ENCODE data around the gene COLGALT1.
"Not testable (repeated sequence)": the region's sequence is repeated elsewhere in the genome, so short reads cannot be mapped to it uniquely, and the experiment has no call there.

Gene COLGALT1

GRCh38 chr19:17532116-17532515 lies 23.3 kb upstream of the COLGALT1 start:
- DNase-seq (ENCODE audit: low read depth, low spot score) = no peak
- H3K27ac ChIP-seq = no peak overlapping the region

DNA sequence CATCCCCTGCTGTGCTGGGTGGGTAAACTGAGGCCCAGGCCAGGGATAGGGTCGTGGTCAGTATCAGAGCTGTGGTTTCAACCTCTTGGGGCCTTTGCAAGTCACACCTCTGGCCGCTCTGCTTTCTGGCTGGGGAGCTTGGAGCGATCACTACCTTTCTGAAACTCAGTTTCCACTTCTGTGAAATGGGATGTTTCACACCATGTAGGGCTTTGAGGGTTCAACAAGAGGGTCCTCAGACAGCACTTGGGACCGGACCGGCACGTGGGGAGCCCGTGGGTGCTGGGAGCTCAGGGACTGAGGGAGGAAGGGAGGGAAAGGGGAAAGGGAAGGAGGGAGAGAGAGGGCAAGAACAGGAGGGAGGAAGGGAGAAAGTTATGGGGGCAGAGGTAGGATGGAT lies 22.9 kb upstream of the COLGALT1 start:
- H3K27ac ChIP-seq = no peak overlapping the region
- no peak for DNase-seq (ENCODE audit: low read depth, low spot score)

- H3K27ac ChIP-seq = no peak overlapping the region
- DNase-seq (ENCODE audit: low read depth, low spot score) = no peak
These were observed 20.7 kb upstream of the COLGALT1 start for GRCh38 chr19:17534767-17535166.

DNA sequence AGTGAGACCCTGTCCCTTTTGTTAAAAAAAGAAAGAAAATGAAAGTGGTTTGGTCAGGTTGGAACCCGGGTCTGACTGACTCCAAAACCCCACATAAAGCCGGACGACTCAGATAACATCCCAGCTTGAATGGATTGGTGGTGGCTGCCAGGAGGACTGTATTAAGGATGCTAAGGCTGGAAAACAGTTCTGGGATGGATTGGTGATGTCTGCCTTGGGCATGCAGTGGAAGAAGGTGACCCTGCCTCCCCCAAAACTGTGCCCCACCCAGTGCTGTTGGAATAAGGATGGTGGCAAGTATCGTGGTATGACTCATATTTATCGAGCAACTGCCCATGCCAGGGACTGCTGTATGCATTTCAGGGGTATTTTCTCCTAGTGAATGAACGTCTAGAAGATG lies 18.5 kb upstream of the COLGALT1 start:
- no peak for DNase-seq (ENCODE audit: low read depth, low spot score)
- no peak overlapping the region for H3K27ac ChIP-seq

GRCh38 chr19:17538684-17539237 lies 16.7 kb upstream of the COLGALT1 start:
- H3K27ac ChIP-seq = no peak overlapping the region

GRCh38 chr19:17539238-17540117 lies 16.0 kb upstream of the COLGALT1 start:
- no peak overlapping the region for H3K27ac ChIP-seq
- peak; percentile 44 for DNase-seq (ENCODE audit: low read depth, low spot score)

More at GRCh38 chr19:17538684-17539237, 16.7 kb upstream of the COLGALT1 start:
- DNase-seq (ENCODE audit: low read depth, low spot score) = no peak

- DNase-seq (ENCODE audit: low read depth, low spot score) = no peak
- H3K27ac ChIP-seq = no peak overlapping the region
These were observed 15.3 kb upstream of the COLGALT1 start for GRCh38 chr19:17540174-17540573.

DNA sequence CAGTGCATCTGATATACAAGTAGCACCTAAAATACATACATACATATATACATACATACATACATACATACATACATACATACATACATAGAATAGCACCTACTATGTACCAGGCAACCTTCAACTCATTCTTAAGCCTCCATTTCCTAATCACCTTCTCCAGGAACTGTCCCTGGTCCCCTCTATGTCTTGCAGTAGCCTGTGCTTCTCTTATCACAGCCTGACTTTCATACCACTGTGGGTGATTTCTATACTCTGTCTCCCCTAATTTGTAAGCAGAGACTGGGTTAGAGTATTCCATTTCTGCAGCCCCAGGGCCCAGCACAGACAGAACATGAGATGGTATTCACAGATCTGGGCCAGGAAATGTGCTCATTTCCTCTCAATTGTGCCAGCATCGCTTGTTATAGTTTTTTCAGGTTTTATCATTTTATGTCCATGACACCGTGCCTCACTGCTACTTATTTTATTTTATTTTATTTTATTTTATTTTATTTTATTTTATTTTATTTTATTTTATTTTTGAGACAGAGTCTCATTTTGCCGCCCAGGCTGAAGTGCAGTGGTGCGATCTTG lies 14.2 kb upstream of the COLGALT1 start:
- H3K27ac ChIP-seq = no peak overlapping the region

GRCh38 chr19:17542042-17542441 lies 13.4 kb upstream of the COLGALT1 start:
- no peak overlapping the region for H3K27ac ChIP-seq
- no peak for DNase-seq (ENCODE audit: low read depth, low spot score)

More for the DNA sequence above, 14.2 kb upstream of the COLGALT1 start:
- DNase-seq (ENCODE audit: low read depth, low spot score) = no peak

- no peak for DNase-seq (ENCODE audit: low read depth, low spot score)
- H3K27ac ChIP-seq = no peak overlapping the region
These were observed 12.5 kb upstream of the COLGALT1 start for GRCh38 chr19:17542793-17543582.

- no peak for DNase-seq (ENCODE audit: low read depth, low spot score)
- no peak overlapping the region for H3K27ac ChIP-seq
These were observed 11.5 kb upstream of the COLGALT1 start for GRCh38 chr19:17543986-17544385.

GRCh38 chr19:17544418-17544817 lies 11.0 kb upstream of the COLGALT1 start:
- H3K27ac ChIP-seq = no peak overlapping the region
- DNase-seq (ENCODE audit: low read depth, low spot score) = no peak

GRCh38 chr19:17548145-17548544 lies 7.3 kb upstream of the COLGALT1 start:
- no peak for DNase-seq (ENCODE audit: low read depth, low spot score)

GRCh38 chr19:17549085-17549740 lies 6.2 kb upstream of the COLGALT1 start:
- no peak for DNase-seq (ENCODE audit: low read depth, low spot score)

More at GRCh38 chr19:17548145-17548544, 7.3 kb upstream of the COLGALT1 start:
- no peak overlapping the region for H3K27ac ChIP-seq

DNA sequence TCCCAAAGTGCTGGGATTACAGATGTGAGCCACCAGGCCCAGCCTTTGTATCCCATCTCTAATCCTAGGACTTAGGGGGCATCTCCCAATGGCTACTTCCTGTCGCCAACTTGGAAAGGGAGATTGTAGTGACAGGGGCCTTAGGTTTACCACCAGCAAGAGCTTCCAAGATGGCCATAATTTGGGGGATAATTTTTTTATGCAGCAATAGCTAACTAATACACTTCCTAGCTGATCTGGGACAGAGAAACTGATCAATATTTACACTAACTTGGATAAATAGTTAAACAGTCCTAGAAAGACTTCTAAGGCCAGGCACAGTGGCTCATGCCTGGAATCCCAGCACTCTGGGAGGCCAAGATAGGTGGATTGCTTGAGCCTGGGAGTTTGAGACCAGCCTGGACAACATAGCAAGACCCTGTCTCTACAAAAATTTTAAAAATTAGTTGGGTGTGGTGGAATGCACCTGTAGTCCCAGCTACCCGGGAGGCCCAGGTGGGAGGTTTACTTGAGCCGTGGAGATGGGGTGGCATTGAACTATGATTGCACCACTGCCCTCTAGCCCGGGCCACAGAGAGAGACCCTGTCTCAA lies 5.3 kb upstream of the COLGALT1 start:
- H3K27ac ChIP-seq = no peak overlapping the region
- DNase-seq (ENCODE audit: low read depth, low spot score) = no peak

More at GRCh38 chr19:17549085-17549740, 6.2 kb upstream of the COLGALT1 start:
- no peak overlapping the region for H3K27ac ChIP-seq

- not testable (repeated sequence) for DNase-seq (ENCODE audit: low read depth, low spot score); H3K27ac ChIP-seq
These were observed 2.7 kb upstream of the COLGALT1 start for GRCh38 chr19:17552735-17553134.

DNA sequence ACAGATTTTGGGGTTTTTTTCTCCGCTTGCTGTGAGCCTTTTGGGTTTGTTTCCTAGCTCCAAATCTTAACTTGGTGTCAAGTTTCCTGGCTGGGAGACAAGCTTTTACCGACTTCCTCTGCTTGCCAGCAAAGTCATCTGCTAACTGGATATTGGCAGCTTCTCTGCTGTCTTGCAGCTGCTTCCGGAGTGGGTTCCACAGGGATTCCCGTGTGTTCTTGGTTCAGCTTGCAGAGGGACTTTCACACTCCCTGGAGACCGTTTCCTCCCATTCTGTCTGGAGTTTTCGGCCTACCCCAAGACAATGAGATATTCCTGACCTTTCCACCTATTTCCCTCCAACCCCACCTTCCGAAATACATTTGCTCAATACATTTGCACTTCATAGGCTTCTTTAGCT lies 2.2 kb upstream of the COLGALT1 start:
- H3K27ac ChIP-seq = peak overlapping the region; percentile 14
- no peak for DNase-seq (ENCODE audit: low read depth, low spot score)

- DNase-seq (ENCODE audit: low read depth, low spot score) = no peak
- H3K27ac ChIP-seq = peak overlapping the region; percentile 56
These were observed 425 bp upstream of the COLGALT1 start for GRCh38 chr19:17554968-17555479.

Data from epithelial cell of prostate (primary cell).